Measurements from ENCODE around the gene CCDC86.

The CCDC86 gene

DNA sequence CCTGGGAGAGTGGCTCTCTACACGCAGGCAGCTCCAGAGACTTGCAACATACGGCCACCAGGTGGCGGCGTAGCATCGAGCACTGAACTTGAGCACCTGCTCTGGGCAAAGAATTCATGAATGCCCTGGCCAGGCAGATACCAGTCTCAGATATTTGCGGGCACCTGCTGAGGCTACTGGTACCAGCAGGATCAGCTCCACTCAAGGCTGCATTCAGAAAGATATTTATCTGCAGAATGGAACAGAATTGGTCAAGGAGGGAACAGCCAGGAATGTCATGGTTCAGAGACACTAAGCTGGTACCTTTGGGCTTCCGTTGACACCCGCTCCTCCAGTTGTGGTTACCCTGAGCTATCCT, 10.8 kb upstream of the CCDC86 start:
- DNase-seq (ENCODE audit: low spot score) = peak; percentile 84

DNA sequence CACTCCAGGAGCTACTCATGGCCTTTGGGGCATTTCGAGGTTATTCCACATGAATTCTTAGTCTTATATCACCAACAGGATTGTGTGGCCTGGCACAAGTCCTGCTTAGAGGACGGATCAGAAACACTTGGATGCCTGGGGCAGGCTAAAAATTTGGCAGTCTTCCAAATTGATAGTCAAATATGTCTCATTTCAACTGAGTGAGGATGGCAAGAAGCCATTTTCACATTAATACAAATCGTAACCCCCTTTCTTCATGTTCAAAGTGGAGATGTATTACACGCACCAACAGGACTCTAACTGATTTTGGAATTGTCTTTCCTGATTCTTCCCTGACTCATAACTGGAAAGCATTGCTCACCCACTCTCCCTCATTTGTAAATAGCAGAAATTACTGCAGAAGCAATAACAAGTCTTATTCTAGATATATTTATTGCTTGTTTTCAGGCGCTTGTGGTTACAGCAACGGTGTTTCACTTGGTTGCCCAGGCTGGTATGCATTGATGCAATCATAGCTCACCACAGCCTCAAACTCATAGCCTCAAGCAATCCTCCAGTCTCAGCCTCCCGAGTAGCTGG, 10.3 kb upstream of the CCDC86 start:
- peak; percentile 79 for DNase-seq (ENCODE audit: low spot score)

DNA sequence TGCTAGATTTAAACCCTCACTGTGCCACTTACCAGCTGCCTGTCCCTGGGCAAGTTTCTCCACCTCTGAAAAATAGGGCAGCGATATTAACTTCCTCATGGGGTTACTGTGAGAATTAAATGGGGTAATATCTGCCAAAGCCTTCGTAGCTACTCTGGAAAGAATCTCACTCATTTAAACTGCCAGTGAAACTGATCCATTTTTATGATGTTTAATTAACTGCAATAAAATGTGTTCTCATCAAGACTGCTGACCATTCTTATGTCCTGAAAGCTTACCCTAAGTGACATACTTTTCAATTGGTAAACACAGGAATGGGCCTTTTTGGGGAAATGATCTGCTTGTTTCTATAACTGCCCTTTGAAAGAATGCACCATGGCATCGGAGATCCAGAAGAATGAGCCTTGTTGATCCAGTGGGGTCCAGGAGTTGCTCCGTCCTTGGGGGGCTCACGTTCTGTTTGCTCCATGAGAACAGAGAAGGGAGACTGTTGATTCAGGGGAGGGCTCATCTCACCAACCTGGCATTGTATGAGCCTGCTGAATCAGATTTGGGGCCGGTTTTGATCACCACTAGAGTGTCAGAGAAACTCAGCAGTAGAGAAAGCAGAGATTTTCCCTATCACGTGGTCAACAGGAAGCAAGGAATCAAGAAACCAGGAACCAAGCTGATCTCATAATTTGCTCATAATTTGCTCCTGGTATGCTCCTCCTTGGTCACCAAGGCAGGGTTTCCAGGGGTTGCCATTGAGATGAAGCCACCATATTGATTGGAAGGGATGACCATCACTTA, 7.0 kb upstream of the CCDC86 start:
- DNase-seq (ENCODE audit: low spot score) = peak; percentile 36

DNA sequence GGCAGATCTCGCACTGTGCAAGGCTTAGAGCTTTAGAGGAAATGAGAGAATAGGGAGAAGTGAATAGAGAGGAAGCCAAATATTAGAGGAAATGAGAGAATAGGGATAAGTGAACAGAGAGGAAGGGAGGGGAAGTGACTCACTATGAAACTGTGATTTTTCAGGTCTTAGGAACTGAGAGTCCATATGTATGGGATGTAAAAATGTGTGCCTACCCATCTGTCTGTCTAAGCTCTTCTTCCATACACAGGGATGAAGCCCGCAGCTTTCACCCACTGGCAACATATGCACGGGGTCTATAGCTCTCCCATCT, 6.4 kb upstream of the CCDC86 start:
- no peak for DNase-seq (ENCODE audit: low spot score)

DNA sequence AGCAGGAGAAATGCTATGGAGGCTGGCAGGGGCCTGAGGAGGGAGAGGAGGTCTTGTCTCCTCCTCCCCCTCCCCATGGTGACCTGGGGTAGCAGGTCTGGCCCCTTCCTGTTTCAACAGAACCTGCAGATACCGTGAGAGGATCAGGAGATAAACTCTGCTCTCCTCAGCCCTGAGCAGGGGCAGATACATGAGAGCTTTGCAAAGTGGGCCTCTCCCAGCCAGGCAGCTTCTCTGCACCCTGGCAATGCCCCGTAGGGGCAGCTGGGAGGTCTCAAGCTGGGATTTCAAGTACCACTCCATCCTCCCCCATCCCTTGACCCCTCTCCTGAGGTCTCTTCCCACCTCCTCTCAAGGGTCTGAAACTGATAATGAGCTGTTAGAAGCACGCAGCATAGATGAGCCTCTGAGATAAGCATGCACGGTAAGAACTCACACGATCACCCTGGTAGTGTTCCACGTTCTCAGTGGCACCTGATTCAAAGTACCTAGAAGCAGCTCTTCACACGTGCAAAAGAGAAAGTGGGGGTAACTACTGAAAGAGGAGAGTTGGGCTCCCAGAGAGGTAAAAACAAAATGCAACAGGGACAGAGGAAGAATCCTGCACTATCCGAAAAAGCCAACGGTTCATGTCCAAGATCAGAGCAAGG, 4.9 kb upstream of the CCDC86 start:
- no peak for DNase-seq (ENCODE audit: low spot score)

DNA sequence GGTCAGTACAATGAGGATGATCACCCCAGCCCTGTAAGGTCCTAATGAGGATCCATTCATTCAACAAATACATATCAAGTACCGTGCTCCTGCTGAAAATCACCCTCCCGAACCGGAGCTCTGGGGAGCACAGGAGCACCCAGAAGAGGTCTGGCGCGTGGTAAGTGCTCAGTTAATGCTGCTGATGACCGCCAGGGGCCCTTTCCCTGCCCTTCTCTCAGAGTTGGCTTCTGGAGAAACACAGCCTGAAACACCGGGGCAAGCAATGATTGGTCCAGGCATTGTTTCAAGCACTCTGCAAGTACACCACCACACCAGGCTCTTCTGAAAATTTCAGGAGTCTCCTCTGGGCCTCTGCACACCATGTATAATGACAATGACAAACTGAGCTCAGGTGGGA, 3.8 kb upstream of the CCDC86 start:
- no peak for DNase-seq (ENCODE audit: low spot score)

DNA sequence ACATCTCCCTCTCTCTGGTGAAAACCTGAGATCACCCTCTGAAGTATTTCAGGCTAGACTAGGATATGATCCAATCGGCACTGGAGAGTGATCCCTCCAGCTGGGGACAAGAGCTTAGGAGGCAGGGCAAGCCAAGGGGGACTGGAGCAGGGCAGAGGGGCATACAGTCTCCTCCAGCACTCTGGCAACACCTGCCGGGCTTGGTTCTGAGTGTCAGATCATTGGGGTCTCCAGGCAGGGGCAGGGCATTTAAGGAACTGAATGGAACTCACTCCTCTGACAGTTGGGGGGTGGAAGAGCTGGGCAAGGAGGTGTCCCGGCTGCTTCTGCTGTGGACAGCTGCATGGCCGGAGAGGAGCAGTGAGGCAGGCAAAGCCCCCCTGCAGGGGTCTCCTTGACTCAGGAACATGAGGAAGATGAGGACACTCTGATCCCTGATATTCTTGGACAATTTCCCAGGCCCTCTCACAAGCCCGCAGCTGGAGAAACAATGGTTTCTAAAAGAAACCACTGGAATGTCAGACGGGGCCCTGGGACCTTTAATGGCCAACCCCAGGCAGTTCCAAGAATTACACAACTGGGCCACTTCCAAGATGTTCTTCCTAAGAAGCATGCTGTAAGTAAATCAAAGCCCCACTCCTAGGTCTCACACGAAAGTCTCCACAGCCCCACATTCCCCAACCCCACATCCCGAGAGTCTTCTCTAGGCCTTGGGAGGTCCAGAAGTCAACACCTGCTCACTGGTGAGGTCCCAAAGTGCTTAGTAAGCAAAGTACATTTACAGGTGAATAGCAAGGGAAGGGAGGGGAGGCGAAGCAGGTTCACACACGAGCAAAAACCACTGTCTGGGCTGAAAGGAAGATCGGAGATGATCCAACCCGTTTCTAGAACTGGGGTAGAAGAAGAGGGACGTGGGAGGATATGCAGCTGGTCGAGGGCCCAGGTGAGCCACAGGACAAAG, 1.2 kb upstream of the CCDC86 start:
- peak; percentile 27 for DNase-seq (ENCODE audit: low spot score)

DNA sequence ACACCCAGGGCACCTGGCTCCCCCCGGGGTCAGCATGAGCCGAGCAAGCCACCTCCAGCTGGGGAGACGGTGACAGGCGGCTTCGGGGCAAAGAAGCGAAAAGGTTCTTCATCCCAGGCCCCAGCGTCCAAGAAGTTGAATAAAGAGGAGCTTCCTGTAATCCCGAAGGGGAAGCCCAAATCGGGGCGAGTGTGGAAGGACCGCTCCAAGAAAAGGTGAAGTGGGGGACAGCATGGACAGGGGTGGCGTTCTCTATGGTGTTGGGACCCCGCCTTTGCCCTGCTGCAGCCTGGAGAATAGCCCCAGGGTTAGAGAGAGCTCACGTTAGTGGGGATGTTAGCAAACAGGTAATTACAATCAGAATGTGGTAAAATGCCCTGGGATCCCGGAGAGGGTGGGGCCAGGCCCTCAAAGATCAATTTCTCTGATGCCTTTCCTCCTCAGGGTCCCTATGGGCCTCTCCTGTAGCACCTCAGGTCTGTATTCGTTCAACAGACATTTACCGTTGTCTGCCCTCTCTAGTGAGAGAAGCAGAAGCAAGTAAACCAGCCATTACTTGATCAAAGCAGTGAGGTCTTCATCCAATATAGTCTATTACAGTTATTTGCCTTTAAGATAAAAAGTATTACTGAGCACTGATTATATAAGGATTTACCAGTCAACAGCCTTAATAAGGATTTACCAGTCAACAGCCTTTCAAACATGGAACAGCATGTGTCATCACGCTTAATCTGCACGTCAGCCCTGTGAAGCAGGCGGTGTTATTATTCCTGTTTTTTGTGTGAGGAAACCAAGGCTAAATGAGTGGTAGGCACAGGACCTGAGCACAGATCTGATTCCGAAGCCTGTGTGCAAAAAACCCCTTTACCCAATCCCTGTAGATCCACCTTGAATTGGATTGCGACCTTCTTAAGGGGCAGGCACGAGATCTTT, 1.0 kb downstream of the CCDC86 start:
- DNase-seq (ENCODE audit: low spot score) = no peak

DNA sequence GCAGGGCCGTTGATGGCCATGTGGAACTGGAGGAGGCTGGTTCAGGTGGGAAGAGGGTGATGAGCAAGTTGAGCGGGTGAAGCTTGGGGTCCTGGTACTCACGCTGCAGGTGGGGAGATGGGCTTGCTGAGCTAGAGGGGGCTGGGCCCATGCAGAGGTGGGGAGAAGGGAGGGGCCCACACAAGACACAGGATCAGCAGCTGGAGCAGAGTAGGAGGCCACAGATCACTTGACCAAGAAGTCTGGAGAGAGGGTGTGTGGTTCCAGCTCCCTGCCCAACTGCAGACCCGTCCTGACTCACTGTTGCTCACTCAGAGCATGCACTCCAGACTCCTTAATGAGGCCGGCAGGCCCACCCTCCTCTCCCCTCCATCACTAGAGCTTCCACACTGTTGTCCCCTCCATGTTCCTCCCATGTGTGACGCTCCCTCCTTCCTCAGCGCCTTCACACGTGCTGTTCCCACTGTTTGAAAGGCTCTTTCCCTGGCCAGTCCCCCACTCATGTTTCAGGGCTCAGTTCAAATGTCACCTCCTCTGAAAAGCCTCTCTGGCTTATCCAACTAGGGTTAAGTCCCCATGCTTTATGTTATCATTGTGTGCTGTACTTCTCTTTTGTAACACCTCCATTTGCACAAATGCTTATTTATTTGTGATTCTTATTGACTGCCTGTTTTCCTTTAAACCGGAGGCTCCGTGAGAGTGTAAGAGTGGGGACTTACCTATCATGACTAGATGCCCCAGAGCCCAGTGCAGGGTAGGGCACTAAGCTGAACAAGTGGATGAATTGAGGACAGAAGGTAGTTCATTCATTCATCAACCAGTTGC, 2.3 kb downstream of the CCDC86 start:
- peak; percentile 50 for DNase-seq (ENCODE audit: low spot score)

DNA sequence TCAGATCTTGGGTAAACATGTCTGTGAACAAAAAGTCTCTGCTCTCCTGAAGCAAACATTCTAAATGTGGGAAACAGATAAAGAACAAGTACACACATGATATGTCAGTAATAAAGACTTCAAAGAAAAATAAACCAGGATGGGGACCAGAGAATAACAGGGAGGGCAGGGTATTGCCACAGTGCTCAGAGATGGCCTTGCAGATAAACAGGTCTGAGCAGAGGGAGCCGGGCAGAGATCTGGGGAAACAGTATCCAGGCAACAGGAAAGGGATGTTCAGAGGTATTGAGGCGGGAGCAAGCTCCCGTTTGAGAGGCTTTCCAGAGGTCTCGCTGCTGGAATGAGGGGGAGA, 2.9 kb downstream of the CCDC86 start:
- no peak for DNase-seq (ENCODE audit: low spot score)

DNA sequence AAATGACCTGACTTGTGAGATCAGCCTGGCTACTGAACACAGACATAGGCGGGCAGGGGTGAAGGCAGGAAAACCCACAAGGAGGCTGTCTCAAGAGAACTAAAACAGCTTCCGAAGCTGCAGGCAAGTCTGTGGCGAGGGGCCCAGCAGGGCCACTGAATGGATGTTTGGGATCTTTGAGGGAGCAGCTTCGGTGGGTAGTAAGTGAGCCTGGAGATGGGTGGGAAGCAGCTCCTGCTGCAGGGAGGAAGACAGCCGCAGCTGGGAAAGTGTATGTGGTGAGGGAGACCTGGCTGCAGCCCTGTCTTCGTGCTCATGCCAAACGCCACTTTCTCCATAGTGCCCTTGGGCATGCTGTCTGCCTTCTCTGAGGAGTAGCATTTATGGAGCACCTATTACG, 3.4 kb downstream of the CCDC86 start:
- no peak for DNase-seq (ENCODE audit: low spot score)

DNA sequence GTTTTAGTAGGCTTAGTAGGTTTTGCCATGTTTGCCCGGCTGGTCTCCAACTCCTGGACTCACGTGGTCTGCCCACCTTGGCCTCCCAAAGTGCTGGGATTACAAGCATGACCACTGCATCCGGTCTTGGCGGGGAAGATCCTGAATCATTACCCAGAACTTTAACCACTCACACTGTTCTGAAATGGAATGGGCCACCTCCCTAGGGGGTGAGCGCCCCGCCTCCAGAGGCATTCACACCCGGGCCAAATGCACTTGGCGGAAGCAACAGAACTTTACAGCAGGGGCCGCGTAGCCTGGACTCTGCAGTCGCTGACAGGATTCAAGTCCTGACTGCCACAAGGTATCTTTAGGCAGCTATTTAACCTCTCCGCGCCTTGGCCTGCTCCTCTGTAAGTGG, 5.4 kb downstream of the CCDC86 start:
- no peak for DNase-seq (ENCODE audit: low spot score)

DNA sequence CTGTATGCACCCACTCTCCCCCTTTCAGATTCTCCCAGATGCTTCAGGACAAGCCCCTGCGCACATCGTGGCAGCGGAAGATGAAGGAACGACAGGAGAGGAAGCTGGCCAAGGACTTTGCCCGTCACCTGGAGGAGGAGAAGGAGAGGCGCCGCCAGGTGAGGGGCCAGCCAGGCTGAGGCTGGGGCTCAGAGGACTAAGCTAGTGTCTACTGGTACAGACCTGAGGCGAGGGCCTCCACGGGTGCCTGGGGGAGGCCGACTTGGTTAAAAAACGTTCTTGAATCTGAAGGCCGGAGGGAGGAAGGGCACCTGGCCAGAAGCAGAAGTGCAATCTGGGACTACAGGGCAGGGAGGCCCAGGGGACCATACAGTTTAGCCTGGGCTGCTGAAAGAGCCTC, 6.0 kb downstream of the CCDC86 start:
- DNase-seq (ENCODE audit: low spot score) = no peak

DNA sequence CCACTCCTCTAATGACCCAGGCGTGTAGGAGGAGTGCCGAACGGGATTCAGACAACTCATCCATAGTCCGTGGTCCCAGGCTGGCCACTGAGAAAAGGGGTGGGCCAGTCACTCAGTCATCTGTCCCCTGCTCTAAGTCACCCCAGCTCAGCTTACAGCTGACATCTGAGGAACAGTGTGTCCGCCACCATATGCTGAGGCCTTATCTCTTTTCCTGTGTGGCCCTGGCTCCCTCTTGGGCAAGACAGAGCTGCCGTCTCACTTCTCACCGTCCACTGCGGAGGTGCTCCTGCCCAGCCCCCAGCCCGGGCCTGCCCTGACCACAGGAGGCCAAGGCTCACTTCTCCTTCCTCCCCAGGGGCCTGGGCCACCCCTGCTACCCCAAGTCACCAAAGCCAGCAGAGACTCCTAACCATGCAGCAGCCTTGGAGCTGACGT, 6.8 kb downstream of the CCDC86 start:
- no peak for DNase-seq (ENCODE audit: low spot score)

DNA sequence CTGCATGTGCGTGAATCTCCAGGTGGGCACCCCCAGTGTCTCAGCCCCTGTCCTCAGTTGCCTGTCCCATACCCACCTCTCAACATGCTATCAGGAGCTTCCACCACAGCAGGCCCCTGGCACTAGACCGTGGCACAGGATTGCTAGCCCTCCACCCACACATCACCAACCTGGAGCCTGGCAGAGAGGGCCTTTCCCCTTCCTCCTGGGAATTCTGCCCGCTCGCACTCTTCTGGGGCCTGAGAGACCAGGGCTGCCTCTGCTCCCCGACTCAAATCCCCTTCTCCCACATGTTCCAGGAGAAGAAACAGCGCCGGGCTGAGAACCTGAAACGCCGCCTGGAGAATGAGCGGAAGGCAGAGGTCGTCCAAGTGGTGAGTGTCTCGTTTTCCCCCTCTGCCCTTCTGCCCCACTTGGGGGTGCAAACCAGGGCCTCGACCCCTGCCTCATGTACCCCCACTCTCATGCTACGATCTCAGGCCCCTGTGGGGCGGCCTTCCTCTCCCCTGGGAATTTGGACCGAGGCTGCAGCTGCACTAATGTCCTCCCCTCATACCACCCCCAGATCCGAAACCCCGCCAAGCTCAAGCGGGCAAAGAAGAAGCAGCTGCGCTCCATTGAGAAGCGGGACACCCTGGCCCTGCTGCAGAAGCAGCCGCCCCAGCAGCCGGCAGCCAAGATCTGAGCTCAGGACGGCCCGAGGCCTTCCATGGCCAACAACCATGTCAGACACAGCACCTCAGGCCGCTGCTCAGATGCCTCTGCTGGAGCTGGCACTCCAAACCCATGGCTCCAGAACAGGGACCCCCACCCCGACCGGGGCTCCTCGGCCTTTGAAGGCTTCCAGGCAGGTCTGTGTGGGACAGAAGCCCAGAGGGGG, 8.0 kb downstream of the CCDC86 start:
- no peak for DNase-seq (ENCODE audit: low spot score)

DNA sequence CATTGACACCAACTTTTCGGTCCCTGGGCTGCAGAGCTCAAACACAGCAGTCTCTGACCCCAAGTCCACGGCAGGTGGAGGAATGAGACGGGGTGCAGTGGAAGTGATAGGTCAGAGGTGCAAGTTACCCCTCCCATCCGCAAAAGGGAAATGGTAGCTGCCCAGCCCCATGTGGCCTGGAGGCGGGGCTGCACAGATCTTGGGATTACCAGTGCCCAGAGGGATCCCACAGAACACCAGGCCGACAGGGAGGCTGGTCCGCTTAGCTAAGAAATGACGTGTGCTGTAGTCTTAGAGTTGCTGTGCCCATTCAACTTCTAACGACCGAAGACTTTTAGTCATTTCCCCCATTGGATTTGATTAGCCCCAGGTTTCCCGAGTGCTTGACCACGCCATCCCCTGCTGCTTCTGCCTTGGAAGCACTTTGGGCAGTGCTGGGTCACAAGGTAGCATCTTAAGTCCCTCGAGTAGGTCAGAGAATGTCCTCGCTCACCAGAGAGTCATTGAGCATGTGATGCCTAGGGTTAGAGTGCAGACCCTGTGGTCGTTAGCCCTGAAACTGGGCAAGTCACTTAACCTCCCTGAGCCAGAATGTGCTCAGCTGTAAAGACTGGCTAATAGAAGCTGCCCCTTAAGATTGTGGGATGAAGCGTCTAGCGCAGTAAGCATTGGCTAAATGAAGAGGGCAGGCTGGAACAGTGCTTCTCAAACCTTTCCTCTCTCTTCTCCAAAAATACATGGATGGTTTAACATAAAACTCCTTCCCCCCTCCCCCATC, 9.6 kb downstream of the CCDC86 start:
- no peak for DNase-seq (ENCODE audit: low spot score)

DNA sequence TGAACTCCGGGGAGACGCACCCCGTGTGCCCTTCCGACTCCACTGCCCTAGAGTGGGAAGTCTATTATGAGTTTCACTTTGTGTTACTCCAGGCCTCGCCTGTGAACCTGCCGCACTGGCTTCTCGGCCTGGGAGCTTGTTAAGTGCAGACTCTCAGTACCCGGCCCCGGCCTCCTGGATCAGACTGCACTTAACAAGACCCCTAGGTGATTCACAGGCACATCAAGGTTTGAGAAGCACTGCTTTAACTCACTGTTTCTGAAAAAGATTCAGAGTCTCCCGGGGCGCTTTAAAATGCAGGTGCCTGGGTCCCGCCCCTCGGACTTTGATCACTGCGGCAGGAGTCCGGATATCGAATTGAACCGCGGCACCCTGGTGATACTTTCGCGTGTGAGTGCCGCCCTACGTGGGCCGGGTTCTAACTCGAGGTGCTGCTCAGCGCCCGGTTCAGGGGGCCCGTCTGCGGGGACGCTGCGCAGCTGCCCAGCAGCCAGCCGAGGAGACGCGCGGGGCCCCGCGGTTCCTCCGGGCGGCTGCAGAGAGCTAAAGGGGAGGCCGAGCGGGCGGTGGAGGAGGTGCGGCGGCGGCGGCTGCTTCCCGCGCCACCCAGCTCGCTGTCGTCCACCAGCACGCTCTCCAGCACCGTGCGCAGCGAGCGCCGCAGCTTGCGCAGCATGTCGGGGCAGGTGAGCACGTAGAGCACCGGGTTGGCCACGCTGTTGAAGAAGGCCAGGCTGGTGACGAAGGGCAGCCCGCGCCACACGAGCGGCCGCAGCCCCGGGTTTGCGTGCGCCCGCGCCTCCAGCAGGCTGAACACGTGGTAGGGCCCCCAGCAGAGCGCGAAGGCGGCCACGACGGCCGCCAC, 10.4 kb downstream of the CCDC86 start:
- DNase-seq (ENCODE audit: low spot score) = no peak

Measured in kidney tubule cell (primary cell).